Liver (tissue), 3 donors: ENCODE results near the gene RPP40.

Source experiments
- RXRA ChIP-seq, 2 donors: IDR thresholded peaks; 2 replicates each; pipeline ENCODE4 v1.6.1; 2017 to 2018; ENCODE audit warnings: antibody characterized with exemption in 2 of 2, mild to moderate bottlenecking in 1 of 2
- TF ChIP-seq, protein P1 (sequence below): fragments of 150-350 bp; IDR thresholded peaks from 2 replicates; pipeline ENCODE4 v1.5.1; 2017; ENCODE audit warnings: improper control_type of control experiment, low read depth, low read length; ENCODE audit not compliant: missing input control
- TF ChIP-seq, protein P2 (sequence below): IDR thresholded peaks from 2 replicates; pipeline ENCODE4 v1.6.1; 2016; ENCODE audit warnings: antibody characterized with exemption, mild to moderate bottlenecking
- TF ChIP-seq, protein P3 (sequence below): IDR thresholded peaks from 2 replicates; pipeline ENCODE4 v1.6.1; 2016; ENCODE audit warnings: antibody characterized with exemption
- TF ChIP-seq, protein P4 (sequence below): IDR thresholded peaks from 2 replicates; pipeline ENCODE4 v1.6.1; 2016; ENCODE audit warnings: antibody characterized with exemption
- donor health status: healthy.
- donor health status: healthy.

DNA sequence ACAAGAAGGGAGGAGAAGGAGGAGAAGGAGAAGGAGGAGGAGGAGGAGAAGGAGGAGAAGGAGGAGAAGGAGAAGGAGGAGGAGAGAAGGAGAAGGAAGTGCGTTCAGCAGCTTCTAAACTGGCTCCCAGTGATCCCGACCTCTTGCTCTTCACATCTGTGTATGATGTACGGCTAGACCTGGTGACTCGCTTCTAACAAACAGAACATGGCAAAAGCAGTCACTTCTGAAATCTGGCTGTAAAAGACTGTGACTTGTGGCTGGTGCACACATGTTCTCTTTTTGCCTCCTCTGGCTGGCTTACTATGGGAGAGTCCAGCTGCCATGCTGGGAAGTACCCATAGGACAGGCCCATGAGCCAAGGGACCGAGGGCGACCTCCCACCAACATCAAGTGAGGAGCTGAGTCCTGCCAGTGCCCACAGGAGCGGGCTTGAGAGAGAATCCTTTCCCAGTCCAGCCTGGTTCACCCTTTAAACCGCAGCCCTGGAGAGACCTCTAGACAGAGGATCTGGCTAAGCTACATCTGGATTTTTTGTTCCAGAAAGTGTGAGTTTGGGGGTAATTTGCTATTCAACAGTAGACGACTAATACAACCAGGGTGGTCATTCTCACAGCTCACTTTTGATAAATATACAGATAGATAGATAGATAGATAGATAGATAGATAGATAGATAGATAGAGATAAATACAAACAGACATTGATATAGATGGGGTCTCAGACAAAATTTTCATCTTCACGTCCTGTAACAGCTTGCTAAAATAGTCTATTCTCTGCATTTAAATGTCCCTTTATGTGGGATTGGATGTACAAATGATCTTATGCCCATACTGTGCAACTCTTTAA is 42.3 kb downstream of the RPP40 start:
- TF ChIP-seq, protein P1, sequence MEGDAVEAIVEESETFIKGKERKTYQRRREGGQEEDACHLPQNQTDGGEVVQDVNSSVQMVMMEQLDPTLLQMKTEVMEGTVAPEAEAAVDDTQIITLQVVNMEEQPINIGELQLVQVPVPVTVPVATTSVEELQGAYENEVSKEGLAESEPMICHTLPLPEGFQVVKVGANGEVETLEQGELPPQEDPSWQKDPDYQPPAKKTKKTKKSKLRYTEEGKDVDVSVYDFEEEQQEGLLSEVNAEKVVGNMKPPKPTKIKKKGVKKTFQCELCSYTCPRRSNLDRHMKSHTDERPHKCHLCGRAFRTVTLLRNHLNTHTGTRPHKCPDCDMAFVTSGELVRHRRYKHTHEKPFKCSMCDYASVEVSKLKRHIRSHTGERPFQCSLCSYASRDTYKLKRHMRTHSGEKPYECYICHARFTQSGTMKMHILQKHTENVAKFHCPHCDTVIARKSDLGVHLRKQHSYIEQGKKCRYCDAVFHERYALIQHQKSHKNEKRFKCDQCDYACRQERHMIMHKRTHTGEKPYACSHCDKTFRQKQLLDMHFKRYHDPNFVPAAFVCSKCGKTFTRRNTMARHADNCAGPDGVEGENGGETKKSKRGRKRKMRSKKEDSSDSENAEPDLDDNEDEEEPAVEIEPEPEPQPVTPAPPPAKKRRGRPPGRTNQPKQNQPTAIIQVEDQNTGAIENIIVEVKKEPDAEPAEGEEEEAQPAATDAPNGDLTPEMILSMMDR, result no peak
- TF ChIP-seq, protein P2, sequence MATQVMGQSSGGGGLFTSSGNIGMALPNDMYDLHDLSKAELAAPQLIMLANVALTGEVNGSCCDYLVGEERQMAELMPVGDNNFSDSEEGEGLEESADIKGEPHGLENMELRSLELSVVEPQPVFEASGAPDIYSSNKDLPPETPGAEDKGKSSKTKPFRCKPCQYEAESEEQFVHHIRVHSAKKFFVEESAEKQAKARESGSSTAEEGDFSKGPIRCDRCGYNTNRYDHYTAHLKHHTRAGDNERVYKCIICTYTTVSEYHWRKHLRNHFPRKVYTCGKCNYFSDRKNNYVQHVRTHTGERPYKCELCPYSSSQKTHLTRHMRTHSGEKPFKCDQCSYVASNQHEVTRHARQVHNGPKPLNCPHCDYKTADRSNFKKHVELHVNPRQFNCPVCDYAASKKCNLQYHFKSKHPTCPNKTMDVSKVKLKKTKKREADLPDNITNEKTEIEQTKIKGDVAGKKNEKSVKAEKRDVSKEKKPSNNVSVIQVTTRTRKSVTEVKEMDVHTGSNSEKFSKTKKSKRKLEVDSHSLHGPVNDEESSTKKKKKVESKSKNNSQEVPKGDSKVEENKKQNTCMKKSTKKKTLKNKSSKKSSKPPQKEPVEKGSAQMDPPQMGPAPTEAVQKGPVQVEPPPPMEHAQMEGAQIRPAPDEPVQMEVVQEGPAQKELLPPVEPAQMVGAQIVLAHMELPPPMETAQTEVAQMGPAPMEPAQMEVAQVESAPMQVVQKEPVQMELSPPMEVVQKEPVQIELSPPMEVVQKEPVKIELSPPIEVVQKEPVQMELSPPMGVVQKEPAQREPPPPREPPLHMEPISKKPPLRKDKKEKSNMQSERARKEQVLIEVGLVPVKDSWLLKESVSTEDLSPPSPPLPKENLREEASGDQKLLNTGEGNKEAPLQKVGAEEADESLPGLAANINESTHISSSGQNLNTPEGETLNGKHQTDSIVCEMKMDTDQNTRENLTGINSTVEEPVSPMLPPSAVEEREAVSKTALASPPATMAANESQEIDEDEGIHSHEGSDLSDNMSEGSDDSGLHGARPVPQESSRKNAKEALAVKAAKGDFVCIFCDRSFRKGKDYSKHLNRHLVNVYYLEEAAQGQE, result no peak
- TF ChIP-seq, protein P3, sequence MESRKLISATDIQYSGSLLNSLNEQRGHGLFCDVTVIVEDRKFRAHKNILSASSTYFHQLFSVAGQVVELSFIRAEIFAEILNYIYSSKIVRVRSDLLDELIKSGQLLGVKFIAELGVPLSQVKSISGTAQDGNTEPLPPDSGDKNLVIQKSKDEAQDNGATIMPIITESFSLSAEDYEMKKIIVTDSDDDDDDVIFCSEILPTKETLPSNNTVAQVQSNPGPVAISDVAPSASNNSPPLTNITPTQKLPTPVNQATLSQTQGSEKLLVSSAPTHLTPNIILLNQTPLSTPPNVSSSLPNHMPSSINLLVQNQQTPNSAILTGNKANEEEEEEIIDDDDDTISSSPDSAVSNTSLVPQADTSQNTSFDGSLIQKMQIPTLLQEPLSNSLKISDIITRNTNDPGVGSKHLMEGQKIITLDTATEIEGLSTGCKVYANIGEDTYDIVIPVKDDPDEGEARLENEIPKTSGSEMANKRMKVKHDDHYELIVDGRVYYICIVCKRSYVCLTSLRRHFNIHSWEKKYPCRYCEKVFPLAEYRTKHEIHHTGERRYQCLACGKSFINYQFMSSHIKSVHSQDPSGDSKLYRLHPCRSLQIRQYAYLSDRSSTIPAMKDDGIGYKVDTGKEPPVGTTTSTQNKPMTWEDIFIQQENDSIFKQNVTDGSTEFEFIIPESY, result no peak
- no peak for TF ChIP-seq RXRA (IDR thresholded peaks at IDR 0.05)
- TF ChIP-seq, protein P4, sequence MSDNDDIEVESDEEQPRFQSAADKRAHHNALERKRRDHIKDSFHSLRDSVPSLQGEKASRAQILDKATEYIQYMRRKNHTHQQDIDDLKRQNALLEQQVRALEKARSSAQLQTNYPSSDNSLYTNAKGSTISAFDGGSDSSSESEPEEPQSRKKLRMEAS, result no peak
